Endothelial cell (in vitro differentiated cells): ENCODE measurements around the gene DESI1. TPM values are rescaled to one million over a fixed set of nuclear protein-coding genes. Genes with fewer than 3 reads are reported as not detected.

Experiments used
- DNase-seq: peaks from one replicate; pipeline ENCODE4 v3.0.0; 2021; ENCODE audit warnings: low spot score
- H3K27ac Mint-ChIP-seq: one replicate; pipeline ENCODE4 v1.8.0; 2021; ENCODE audit warnings: mixed read lengths, inconsistent platforms; ENCODE audit not compliant: unreplicated experiment
- H3K27me3 Mint-ChIP-seq: one replicate; pipeline ENCODE4 v1.8.0; 2021; ENCODE audit warnings: mild to moderate bottlenecking, moderate library complexity, mixed read lengths, inconsistent platforms; ENCODE audit not compliant: unreplicated experiment
- H3K36me3 Mint-ChIP-seq: one replicate; pipeline ENCODE4 v1.8.0; 2021; ENCODE audit warnings: mild to moderate bottlenecking, low read depth, mixed read lengths, inconsistent platforms; ENCODE audit not compliant: unreplicated experiment
- H3K4me1 Mint-ChIP-seq: one replicate; pipeline ENCODE4 v1.8.0; 2021; ENCODE audit warnings: mild to moderate bottlenecking, mixed read lengths, inconsistent platforms; ENCODE audit not compliant: unreplicated experiment
- H3K4me3 Mint-ChIP-seq: one replicate; pipeline ENCODE4 v1.8.0; 2021; ENCODE audit warnings: mild to moderate bottlenecking, mixed read lengths, inconsistent platforms; ENCODE audit not compliant: unreplicated experiment
- H3K9me3 Mint-ChIP-seq: one replicate; pipeline ENCODE4 v1.8.0; 2021; ENCODE audit warnings: mixed read lengths, inconsistent platforms; ENCODE audit not compliant: unreplicated experiment
- total RNA-seq: library from RNA; stranded (reverse); fragmentation: NEBNext Ultra II Directional; extraction: Animal tissue kit (Norgen Biotek cat#: 25700); gene quantifications from one replicate; pipeline ENCODE4 v1.2.1, GENCODE V29; 2021; ENCODE audit not compliant: unreplicated experiment
- TF ChIP-seq, protein P1 (sequence below): fragments of 200-600 bp; sonication (generic); IDR thresholded peaks from one replicate; pipeline ENCODE4 v1.5.0; 2021; ENCODE audit warnings: antibody characterized with exemption; ENCODE audit not compliant: unreplicated experiment

Gene DESI1
- total RNA-seq, 1 donor from 2014 or later, result 23.2 TPM

DNA sequence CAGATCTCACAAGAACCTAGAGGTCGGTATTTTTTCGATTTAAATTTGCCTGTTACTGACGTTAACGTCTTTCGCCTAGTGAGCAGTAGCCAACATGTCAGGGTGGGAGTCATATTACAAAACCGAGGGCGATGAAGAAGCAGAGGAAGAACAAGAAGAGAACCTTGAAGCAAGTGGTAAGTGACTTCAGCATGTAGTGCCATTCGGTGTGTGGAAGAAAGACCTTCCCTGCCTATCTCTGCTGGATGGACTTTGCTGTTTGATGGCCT, 1.0 kb upstream of the DESI1 start:
- Mint-ChIP-seq H3K9me3 (no peaks in the 10 kb centered on the region), H3K4me3 (peak overlapping the region; percentile 99), H3K27me3 (no peaks in the 10 kb centered on the region), H3K27ac (peak overlapping the region; percentile 99), H3K36me3 (peaks cover 2% of the 10 kb centered on the region), H3K4me1 (peaks cover 15% of the 10 kb centered on the region)
- DNase-seq, result no peak
- TF ChIP-seq, protein P1, sequence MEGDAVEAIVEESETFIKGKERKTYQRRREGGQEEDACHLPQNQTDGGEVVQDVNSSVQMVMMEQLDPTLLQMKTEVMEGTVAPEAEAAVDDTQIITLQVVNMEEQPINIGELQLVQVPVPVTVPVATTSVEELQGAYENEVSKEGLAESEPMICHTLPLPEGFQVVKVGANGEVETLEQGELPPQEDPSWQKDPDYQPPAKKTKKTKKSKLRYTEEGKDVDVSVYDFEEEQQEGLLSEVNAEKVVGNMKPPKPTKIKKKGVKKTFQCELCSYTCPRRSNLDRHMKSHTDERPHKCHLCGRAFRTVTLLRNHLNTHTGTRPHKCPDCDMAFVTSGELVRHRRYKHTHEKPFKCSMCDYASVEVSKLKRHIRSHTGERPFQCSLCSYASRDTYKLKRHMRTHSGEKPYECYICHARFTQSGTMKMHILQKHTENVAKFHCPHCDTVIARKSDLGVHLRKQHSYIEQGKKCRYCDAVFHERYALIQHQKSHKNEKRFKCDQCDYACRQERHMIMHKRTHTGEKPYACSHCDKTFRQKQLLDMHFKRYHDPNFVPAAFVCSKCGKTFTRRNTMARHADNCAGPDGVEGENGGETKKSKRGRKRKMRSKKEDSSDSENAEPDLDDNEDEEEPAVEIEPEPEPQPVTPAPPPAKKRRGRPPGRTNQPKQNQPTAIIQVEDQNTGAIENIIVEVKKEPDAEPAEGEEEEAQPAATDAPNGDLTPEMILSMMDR, result no peak

DNA sequence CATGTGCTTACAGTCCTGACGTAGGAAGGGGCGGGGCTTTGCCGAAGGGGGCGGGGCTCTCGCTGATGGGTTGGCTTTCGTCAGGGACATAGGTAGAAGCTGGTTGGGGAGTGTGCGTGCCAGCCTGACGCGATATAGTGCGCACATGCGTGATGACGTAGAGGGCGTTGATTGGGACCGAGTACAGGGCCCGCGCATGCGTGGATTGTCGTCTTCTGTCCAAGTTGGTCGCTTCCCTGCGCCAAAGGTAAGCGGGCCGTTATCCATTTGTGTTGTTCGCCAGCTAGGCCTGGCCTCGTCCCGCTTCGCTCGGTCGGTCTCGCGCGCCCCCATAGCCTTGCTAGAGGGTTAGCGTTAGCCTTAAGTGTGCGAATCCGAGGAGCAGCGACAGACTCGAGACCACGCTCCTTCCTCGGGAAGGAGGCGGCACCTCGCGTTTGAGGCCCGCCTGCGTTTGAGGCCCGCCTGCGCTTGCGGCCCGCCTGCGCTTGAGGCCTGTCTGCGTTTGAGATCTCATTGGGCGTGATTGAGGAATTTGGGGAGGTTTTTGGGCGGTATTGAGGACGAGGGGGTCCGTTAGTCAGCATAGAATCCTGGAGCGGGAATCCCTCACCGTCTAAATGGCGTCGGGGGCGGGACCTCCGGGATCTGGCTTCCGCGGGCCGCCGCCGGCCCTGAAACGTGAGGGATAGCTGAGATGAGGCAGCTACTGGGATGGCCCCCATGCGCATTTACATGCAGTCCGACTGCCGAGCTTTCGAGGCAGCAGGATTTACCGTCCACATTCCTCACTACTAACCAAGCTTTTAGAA, 462 bp upstream of the DESI1 start, which contains the start of gene XRCC6:
Gene XRCC6 (plus strand): TSS at position 197 of the 812 bp plus-strand sequence. CDS start 710 bp downstream, outside the sequence.
- peaks cover 15% of the 10 kb centered on the region for H3K4me1 Mint-ChIP-seq
- TF ChIP-seq, protein P1, result no peak
- peak within 1 kb of the TSS; percentile 99 for H3K27ac Mint-ChIP-seq
- peak; percentile 99 for DNase-seq
- H3K27me3 Mint-ChIP-seq, result no peaks in the 10 kb centered on the region
- H3K4me3 Mint-ChIP-seq, result peak within 1 kb of the TSS; percentile 99
- H3K36me3 Mint-ChIP-seq, result no peaks in the 10 kb centered on the region
- no peaks in the 10 kb centered on the region for H3K9me3 Mint-ChIP-seq

DNA sequence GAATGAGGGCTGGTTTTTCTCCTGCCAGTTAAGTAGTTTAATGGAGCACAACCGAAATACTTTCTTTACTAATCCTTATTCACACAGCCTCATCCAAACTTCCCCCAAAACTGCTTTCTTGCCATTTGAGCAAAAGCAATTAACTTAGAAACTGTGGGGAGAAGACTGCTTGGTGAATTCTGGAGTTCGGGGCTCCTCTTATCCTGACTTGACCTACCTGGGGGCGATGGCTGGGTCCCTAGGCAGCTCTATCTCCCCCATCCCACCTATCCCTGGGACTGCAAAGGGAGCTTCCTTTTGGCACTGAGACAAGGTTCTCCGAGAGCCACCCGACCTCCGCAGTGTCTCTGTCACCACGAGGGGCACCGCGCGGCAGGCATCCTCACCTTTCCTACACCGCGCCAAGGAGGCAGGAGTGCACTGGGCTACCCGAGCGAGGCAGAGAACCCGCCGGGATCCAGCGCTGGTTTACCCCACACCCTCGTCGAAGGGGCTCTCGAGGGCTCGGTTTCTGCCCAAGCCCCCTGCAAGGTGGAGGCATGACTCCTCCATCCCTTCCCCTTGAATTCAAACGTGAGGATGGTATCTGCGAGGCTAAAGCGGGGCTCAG, 759 bp downstream of the DESI1 start:
- TF ChIP-seq, protein P1, result no peak
- Mint-ChIP-seq H3K27me3 (no peaks in the 10 kb centered on the region), H3K9me3 (no peaks in the 10 kb centered on the region), H3K27ac (no peak overlapping the region), H3K4me1 (peaks cover 15% of the 10 kb centered on the region), H3K4me3 (peak overlapping the region; percentile 99), H3K36me3 (no peaks in the 10 kb centered on the region)
- DNase-seq, result peak; percentile 39

DNA sequence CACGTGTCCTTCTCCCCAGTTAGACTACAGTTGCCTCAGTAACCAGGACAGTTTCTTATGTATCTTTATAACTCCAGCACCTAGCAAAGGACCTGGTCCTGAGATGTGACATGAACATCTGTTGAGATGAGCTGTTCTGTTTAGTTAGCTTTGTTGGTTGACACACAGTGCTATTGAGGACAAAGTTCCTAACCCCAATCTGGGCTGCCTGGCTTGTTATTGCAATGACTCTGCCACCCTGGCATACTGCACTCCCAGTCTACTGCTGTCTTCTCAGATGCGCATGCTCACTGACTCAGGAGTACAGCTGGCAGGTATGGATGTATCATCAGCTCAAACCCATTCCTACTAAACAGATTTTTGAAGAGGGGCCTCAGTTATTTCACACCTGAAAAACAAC, 7.4 kb downstream of the DESI1 start:
- Mint-ChIP-seq H3K9me3 (no peaks in the 10 kb centered on the region), H3K4me3 (no peak overlapping the region), H3K27me3 (no peaks in the 10 kb centered on the region), H3K27ac (no peak overlapping the region), H3K4me1 (peaks cover 2% of the 10 kb centered on the region), H3K36me3 (peaks cover 3% of the 10 kb centered on the region)
- DNase-seq, result no peak
- TF ChIP-seq, protein P1, result no peak
